Left lung (tissue), 10 donors: ENCODE measurements around the gene TIMM17A. TPM values are rescaled to one million over a fixed set of nuclear protein-coding genes. Genes with fewer than 3 reads are reported as not detected.

Experiments
- ATAC-seq: fragments of 200-7000 bp; cut with Tn5 transposase; one replicate; pipeline ENCODE4 v1.9.1; 2020; ENCODE audit warnings: moderate library complexity
- DNase-seq, 4 donors: peaks; one replicate each; pipeline ENCODE4 v3.0.0-alpha.2; 2013 to 2020
- H3K27ac ChIP-seq, 2 donors: fragments of 200-600 bp; sonication (generic) in 1 of 2; one replicate each; pipeline versions ENCODE4 v1.5.0 to v1.8.0; 2020 to 2021
- H3K27me3 ChIP-seq, 2 donors: fragments of 200-600 bp; sonication (generic) in 1 of 2; one replicate each; pipeline versions ENCODE4 v1.5.0 to v1.8.0; 2020 to 2021
- H3K36me3 ChIP-seq, 2 donors: fragments of 200-600 bp; sonication (generic) in 1 of 2; one replicate each; pipeline versions ENCODE4 v1.5.0 to v1.8.0; 2020 to 2021
- H3K4me1 ChIP-seq, 2 donors: fragments of 200-600 bp; one replicate each; pipeline ENCODE4 v1.8.0; 2021
- H3K4me3 ChIP-seq, 2 donors: fragments of 200-600 bp; sonication (generic) in 1 of 2; one replicate each; pipeline versions ENCODE4 v1.5.0 to v1.8.0; 2020 to 2021; ENCODE audit warnings: mild to moderate bottlenecking in 1 of 2
- H3K9me3 ChIP-seq, 2 donors: fragments of 200-600 bp; sonication (generic) in 1 of 2; one replicate each; pipeline versions ENCODE4 v1.5.0 to v1.8.0; 2020 to 2021
- CTCF ChIP-seq, 2 donors: fragments of 200-600 bp; sonication (generic) in 1 of 2; IDR thresholded peaks; one replicate each; pipeline versions ENCODE4 v1.5.0 to v1.8.0; 2021; ENCODE audit warnings: antibody characterized with exemption in 2 of 2
- intact Hi-C, 2 donors: fragments of 100-400 bp; cut with DNase I; formaldehyde crosslinking; loops; one replicate each; pipeline versions ENCODE4 v1.11.2 to v1.14.2; 2022
- polyA plus RNA-seq, 6 donors: library from polyadenylated mRNA; unstranded; fragments of 120-200 nt; gene quantifications; one replicate each; pipeline ENCODE4 v1.2.1, GENCODE V29; 2013; ENCODE audit not compliant: insufficient read length in 6 of 6
- total RNA-seq, 2 donors: library from RNA; stranded (reverse); fragmentation: NEBNext Ultra II Directional; extraction: Animal tissue kit (Norgen Biotek cat#: 25700); gene quantifications; one replicate each; pipeline ENCODE4 v1.2.1, GENCODE V29; 2021
- donor health status: DM: no; HTN: yes; CAD: no.
- donor health status: DM: no; HTN: no; CAD: no.

The TIMM17A gene
- total and polyA plus RNA-seq, 8 donors: 42.6 to 56.7 (median 50.1) TPM

- Histone ChIP-seq H3K36me3 (no peaks in the 10 kb centered on the region), H3K4me1 (no peaks in the 10 kb centered on the region), H3K27ac (no peak overlapping the region), H3K4me3 (no peak overlapping the region), H3K9me3 (no peaks in the 10 kb centered on the region), H3K27me3 (no peaks in the 10 kb centered on the region)
- ATAC-seq (no peak), DNase-seq (no peak)
- intact Hi-C loops: no loop called here
- no peak for TF ChIP-seq CTCF (IDR thresholded peaks at IDR 0.05)
Measured at GRCh38 chr1:201928266-201928665, 27.0 kb upstream of the TIMM17A start.

- DNase-seq (no peak), ATAC-seq (no peak)
- intact Hi-C loops: no loop called here
- no peak for TF ChIP-seq CTCF (IDR thresholded peaks at IDR 0.05)
- Histone ChIP-seq H3K4me3 (no peak overlapping the region), H3K9me3 (no peaks in the 10 kb centered on the region), H3K27ac (no peak overlapping the region), H3K36me3 (no peaks in the 10 kb centered on the region), H3K4me1 (no peaks in the 10 kb centered on the region), H3K27me3 (no peaks in the 10 kb centered on the region)
Measured at GRCh38 chr1:201930137-201930536, 25.2 kb upstream of the TIMM17A start.

- TF ChIP-seq CTCF (IDR thresholded peaks at IDR 0.05): no peak
- DNase-seq: no peak
- Histone ChIP-seq H3K27ac (no peak overlapping the region), H3K9me3 (no peaks in the 10 kb centered on the region), H3K27me3 (no peaks in the 10 kb centered on the region), H3K4me1 (no peaks in the 10 kb centered on the region), H3K4me3 (no peak overlapping the region), H3K36me3 (no peaks in the 10 kb centered on the region)
- ATAC-seq: no peak
- intact Hi-C loops: no loop called here
Measured at GRCh38 chr1:201930803-201931202, 24.5 kb upstream of the TIMM17A start.

GRCh38 chr1:201933840-201934430 is 21.4 kb upstream of the TIMM17A start:
- no peak for DNase-seq
- no peak for ATAC-seq
- H3K4me1 ChIP-seq: peaks cover 0 to 8% of the 10 kb centered on the region in 2 donors
- H3K27ac ChIP-seq: no peak overlapping the region
- no peak for TF ChIP-seq CTCF (IDR thresholded peaks at IDR 0.05)
- H3K36me3 ChIP-seq: no peaks in the 10 kb centered on the region
- no peaks in the 10 kb centered on the region for H3K27me3 ChIP-seq
- H3K4me3 ChIP-seq: no peak overlapping the region
- intact Hi-C loops: no loop called here
- H3K9me3 ChIP-seq: no peaks in the 10 kb centered on the region

GRCh38 chr1:201937624-201938213 is 17.6 kb upstream of the TIMM17A start:
- no peaks in the 10 kb centered on the region for H3K36me3 ChIP-seq
- intact Hi-C loops: no loop called here
- H3K9me3 ChIP-seq: no peaks in the 10 kb centered on the region
- TF ChIP-seq CTCF (IDR thresholded peaks at IDR 0.05): no peak
- peak; percentile 82 for ATAC-seq
- no peak overlapping the region for H3K4me3 ChIP-seq
- DNase-seq: no peak
- peaks cover 0 to 8% of the 10 kb centered on the region in 2 donors for H3K4me1 ChIP-seq
- peak overlapping the region in 1 of 2 donors; percentile 46 for H3K27ac ChIP-seq
- H3K27me3 ChIP-seq: no peaks in the 10 kb centered on the region
